Esophagus (tissue), 2 donors: ENCODE measurements around the gene MLPH. TPM values are rescaled to one million over a fixed set of nuclear protein-coding genes. Genes with fewer than 3 reads are reported as not detected.

Experiments used
- H3K27ac ChIP-seq, 2 donors: one replicate each; pipeline ENCODE4 v1.5.1; 2013; ENCODE audit warnings: low read depth in 2 of 2, mild to moderate bottlenecking in 2 of 2, inconsistent platforms in 1 of 2, low read length in 1 of 2, moderate library complexity in 1 of 2
- H3K27me3 ChIP-seq, 2 donors: one replicate each; pipeline ENCODE4 v1.6.1; 2013; ENCODE audit warnings: low read length in 2 of 2, control low read depth in 1 of 2, mild to moderate bottlenecking in 1 of 2; ENCODE audit not compliant: insufficient read depth in 2 of 2, control insufficient read depth in 1 of 2
- H3K36me3 ChIP-seq, 2 donors: one replicate each; pipeline ENCODE4 v1.6.1; 2013; ENCODE audit warnings: low read length in 1 of 2; ENCODE audit not compliant: control insufficient read depth in 2 of 2, insufficient read depth in 2 of 2
- H3K4me1 ChIP-seq, 2 donors: one replicate each; pipeline ENCODE4 v1.6.1; 2013; ENCODE audit warnings: low read length in 1 of 2; ENCODE audit not compliant: control insufficient read depth in 2 of 2, insufficient read depth in 2 of 2
- H3K4me3 ChIP-seq, 2 donors: one replicate each; pipeline ENCODE4 v1.5.1; 2013; ENCODE audit warnings: low read length in 2 of 2, mild to moderate bottlenecking in 2 of 2, low read depth in 1 of 2, moderate library complexity in 1 of 2
- H3K9me3 ChIP-seq, 2 donors: one replicate each; pipeline ENCODE4 v1.6.1; 2013; ENCODE audit warnings: mild to moderate bottlenecking in 2 of 2, low read depth in 1 of 2, low read length in 1 of 2, moderate library complexity in 1 of 2; ENCODE audit not compliant: control insufficient read depth in 2 of 2, insufficient read depth in 1 of 2
- WGBS, 2 donors: extraction: QIAGEN DNeasy Blood & Tissue Kit; methylation state at CpG; one replicate each; pipeline ENCODE4 v1.1.7; 2013; 5-methylcytosine and 5-hydroxymethylcytosine counted together
- polyA plus RNA-seq, 2 donors: library from polyadenylated mRNA; stranded (reverse); fragments of 200-250 nt; gene quantifications; one replicate each; pipeline ENCODE4 v1.2.3, GENCODE V29; 2013
- donor health status: healthy with polysubstance abuse.
- donor health status: Bipolar disorder and iron deficiency.

MLPH gene
- polyA plus RNA-seq, 2 donors, result 3.4 to 4.4 TPM

DNA sequence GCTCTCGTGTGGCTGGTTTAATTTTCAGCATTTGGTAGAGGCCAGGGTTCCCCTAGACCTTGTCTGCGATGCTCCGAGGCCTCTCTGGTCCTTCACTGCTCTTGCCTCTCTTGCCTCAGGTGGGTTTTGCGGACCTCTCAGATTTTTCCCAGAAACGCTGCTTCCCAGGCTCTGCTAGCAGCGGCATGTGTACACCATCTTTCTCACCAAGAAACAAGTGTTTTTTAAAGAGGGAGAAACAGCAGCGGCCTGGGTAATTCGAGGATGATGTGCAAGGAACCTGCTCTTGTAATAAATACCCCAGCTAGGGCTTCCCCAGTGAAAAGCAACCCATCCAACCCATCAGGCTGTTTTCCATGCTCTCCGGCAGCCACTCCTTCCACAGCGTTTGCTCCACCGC, 39.6 kb upstream of the MLPH start:
- H3K27me3 ChIP-seq, result no peaks in the 10 kb centered on the region
- no peaks in the 10 kb centered on the region for H3K36me3 ChIP-seq
- WGBS, 2 donors, result 88 to 94% methylated on average over 11 of the region's 11 CpGs
- no peak overlapping the region for H3K27ac ChIP-seq
- no peak overlapping the region for H3K4me3 ChIP-seq
- H3K9me3 ChIP-seq, result no peaks in the 10 kb centered on the region
- H3K4me1 ChIP-seq, result peaks cover 3% of the 10 kb centered on the region in 2 donors

DNA sequence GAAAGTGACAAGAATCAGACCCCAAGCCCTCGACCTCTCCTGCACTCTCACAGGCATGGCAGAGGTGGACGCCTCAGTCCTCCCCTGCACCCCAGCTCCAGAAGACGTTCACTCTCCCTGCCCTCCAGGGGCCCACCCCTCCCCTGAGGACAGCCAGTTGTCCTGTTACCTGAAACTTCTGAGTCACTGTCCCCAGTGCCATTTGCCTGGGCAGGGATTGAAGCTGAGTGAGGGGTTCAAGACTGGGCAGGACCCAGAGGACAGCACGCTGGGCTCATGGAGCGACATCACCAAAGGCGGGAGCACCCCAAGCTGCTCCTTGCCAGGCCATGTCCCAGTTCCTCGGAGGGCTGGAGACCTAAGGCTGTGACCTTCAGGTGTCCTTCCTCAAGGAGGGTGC, 38.9 kb upstream of the MLPH start:
- peaks cover 3% of the 10 kb centered on the region in 2 donors for H3K4me1 ChIP-seq
- no peak overlapping the region for H3K27ac ChIP-seq
- H3K36me3 ChIP-seq, result no peaks in the 10 kb centered on the region
- no peaks in the 10 kb centered on the region for H3K27me3 ChIP-seq
- 90 to 91% methylated on average over 7 of the region's 7 CpGs for WGBS, 2 donors
- no peak overlapping the region for H3K4me3 ChIP-seq
- H3K9me3 ChIP-seq, result no peaks in the 10 kb centered on the region

GRCh38 chr2:237448626-237449025, 38.4 kb upstream of the MLPH start:
- Histone ChIP-seq H3K27me3 (no peaks in the 10 kb centered on the region), H3K9me3 (no peaks in the 10 kb centered on the region), H3K36me3 (no peaks in the 10 kb centered on the region), H3K4me3 (no peak overlapping the region), H3K27ac (no peak overlapping the region), H3K4me1 (peaks cover 3% of the 10 kb centered on the region in 2 donors)
- WGBS, 2 donors, result 82 to 83% methylated on average over 6 of the region's 6 CpGs

DNA sequence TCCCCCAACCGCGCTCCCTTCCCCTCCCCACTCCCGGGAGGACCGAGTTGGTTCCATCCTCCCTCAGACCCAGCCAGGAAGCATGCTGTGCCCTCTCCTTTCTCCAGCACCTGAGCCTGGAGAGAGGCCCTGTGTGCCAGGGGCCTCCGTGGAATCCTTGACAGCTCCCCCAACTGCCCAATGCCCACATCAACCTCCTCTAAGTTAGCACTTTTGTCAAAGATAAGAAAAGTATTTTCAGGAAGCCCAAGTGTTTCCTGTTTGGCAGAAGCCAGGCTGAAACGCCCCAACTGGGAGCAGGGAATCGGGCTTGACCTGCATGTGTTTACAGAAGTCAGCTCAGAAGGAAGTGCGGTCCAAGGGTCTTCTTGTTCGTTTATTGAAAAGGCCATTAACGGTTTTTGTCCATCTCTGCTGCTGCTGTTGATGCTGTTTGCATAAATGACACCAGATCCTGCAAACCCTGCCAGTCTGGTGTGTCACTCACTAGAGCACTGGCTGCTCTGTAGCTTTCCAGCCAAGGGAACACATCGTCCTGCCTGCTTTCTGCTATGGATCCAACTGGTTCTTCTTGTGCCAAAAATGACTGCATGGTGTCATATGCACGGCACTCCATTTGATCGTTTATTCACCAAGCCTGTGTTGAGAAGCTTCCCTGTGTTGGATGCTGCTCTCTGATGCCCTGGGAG, 37.7 kb upstream of the MLPH start:
- Histone ChIP-seq H3K27ac (peak overlapping the region; percentile 57 to 70), H3K9me3 (no peaks in the 10 kb centered on the region), H3K4me3 (no peak overlapping the region), H3K4me1 (peaks cover 3% of the 10 kb centered on the region in 2 donors), H3K36me3 (no peaks in the 10 kb centered on the region), H3K27me3 (no peaks in the 10 kb centered on the region)
- WGBS, 2 donors, result 44 to 49% methylated on average over 13 of the region's 13 CpGs

DNA sequence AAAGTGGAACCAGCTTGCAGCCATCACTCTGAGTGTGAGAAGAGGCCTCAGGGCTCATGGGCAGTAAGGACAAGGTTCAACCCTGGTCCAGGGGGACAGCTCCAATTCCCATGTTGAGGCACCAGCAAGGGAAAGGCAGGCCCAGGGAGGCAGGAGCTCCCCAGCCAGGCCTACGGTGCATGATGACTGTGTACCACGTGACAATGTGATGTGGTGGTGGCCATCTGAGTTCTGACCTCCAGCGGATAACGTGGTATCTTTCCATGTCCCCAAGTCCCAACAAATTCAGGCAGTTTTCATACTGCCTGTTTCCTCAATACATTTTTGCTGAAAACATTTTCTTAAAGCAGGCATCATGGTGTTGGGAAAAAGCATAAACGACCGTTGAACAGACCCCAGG, 36.9 kb upstream of the MLPH start:
- Histone ChIP-seq H3K36me3 (no peaks in the 10 kb centered on the region), H3K9me3 (no peaks in the 10 kb centered on the region), H3K4me1 (peaks cover 3% of the 10 kb centered on the region in 2 donors), H3K4me3 (no peak overlapping the region), H3K27me3 (no peaks in the 10 kb centered on the region), H3K27ac (peak overlapping the region; percentile 16 to 70)
- WGBS, 2 donors, result 86 to 90% methylated on average over 6 of the region's 6 CpGs

GRCh38 chr2:237450583-237450982, 36.5 kb upstream of the MLPH start:
- Histone ChIP-seq H3K27me3 (no peaks in the 10 kb centered on the region), H3K9me3 (no peaks in the 10 kb centered on the region), H3K4me1 (peaks cover 3% of the 10 kb centered on the region in 2 donors), H3K4me3 (no peak overlapping the region), H3K27ac (no peak overlapping the region), H3K36me3 (no peaks in the 10 kb centered on the region)
- 89 to 90% methylated on average over 13 of the region's 13 CpGs for WGBS, 2 donors

DNA sequence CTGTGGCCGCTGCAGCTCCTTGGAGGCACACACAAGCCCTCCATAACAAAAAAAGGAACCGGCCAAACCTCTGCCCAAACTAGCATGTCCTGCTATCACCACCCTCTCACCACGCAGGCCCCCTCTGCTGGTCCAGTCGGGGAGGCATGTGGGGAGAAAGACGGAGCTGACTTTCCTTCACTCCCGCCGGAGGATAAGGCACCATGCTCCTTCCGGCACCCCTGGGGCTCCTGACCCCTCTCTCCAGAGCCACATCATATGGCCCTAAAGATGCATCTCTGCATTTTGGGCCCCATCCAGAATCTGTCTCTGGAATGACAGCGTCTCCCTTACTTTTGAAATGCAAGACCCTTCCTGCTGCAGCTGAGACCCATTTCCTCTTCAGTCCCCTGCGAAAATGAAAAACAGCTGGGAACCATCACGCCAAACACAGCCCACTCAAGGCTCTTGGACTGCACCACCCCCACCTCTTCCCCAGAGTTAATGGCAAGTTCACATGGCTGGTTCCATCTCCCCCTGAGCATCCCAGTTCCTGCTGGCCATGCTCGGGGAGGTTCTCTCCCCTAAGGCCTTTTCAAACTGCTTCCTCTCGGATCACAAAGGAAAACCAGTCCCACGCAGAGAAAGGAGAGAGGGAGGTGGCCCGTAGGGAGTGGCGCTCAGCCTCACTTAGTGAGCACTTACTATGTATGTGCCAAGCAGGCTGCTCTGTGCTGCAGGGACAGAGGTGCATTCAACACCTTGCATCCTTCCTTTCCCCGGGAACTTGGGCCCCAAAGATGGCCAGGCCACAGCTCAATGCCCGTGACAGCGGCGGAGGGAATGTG, 35.2 kb upstream of the MLPH start:
- no peak overlapping the region for H3K27ac ChIP-seq
- no peaks in the 10 kb centered on the region for H3K36me3 ChIP-seq
- peaks cover 3% of the 10 kb centered on the region in 2 donors for H3K4me1 ChIP-seq
- 64 to 69% methylated on average over 20 of the region's 20 CpGs for WGBS, 2 donors
- no peaks in the 10 kb centered on the region for H3K9me3 ChIP-seq
- H3K27me3 ChIP-seq, result no peaks in the 10 kb centered on the region
- no peak overlapping the region for H3K4me3 ChIP-seq

- H3K4me3 ChIP-seq, result no peak overlapping the region
- no peak overlapping the region for H3K27ac ChIP-seq
- WGBS, 2 donors, result 87 to 88% methylated on average over 3 of the region's 3 CpGs
- no peaks in the 10 kb centered on the region for H3K9me3 ChIP-seq
- no peaks in the 10 kb centered on the region for H3K36me3 ChIP-seq
- H3K4me1 ChIP-seq, result peaks cover 3% of the 10 kb centered on the region in 2 donors
- H3K27me3 ChIP-seq, result no peaks in the 10 kb centered on the region
Measured at GRCh38 chr2:237452861-237453260, 34.2 kb upstream of the MLPH start.

GRCh38 chr2:237453671-237454070, 33.4 kb upstream of the MLPH start:
- Histone ChIP-seq H3K27me3 (no peaks in the 10 kb centered on the region), H3K4me1 (peaks cover 3% of the 10 kb centered on the region in 2 donors), H3K9me3 (no peaks in the 10 kb centered on the region), H3K27ac (no peak overlapping the region), H3K4me3 (no peak overlapping the region), H3K36me3 (no peaks in the 10 kb centered on the region)
- 75% methylated on average over 3 of the region's 3 CpGs for WGBS, 2 donors
